ENCODE results near the gene H2AZ1. TPM values are rescaled to one million over a fixed set of nuclear protein-coding genes. Genes with fewer than 3 reads are reported as not detected.
"Not testable (repeated sequence)": the region's sequence is repeated elsewhere in the genome, so short reads cannot be mapped to it uniquely, and the experiment has no call there.

The H2AZ1 gene
- total RNA-seq (ENCODE audit: insufficient read depth, low replicate concordance): 82.8 TPM

GRCh38 chr4:99949999-99950912, at the start of gene H2AZ1:
Gene H2AZ1 (minus strand): TSS chr4:99950275. CDS start chr4:99950170, 105 bp downstream.
- peak; percentile 100 for DNase-seq (ENCODE audit: low spot score)

- peak; percentile 36 for DNase-seq (ENCODE audit: low spot score)
These were observed 48.2 kb upstream of the H2AZ1 start for GRCh38 chr4:99998062-99998867.

- peak; percentile 14 for DNase-seq (ENCODE audit: low spot score)
These were observed 41.7 kb upstream of the H2AZ1 start for GRCh38 chr4:99991741-99992140.

GRCh38 chr4:99987681-99988080, 37.6 kb upstream of the H2AZ1 start:
- DNase-seq (ENCODE audit: low spot score): no peak

- DNase-seq (ENCODE audit: low spot score): no peak
These were observed 36.7 kb upstream of the H2AZ1 start for GRCh38 chr4:99986792-99987191.

- no peak for DNase-seq (ENCODE audit: low spot score)
These were observed 33.3 kb upstream of the H2AZ1 start for GRCh38 chr4:99983289-99983943.

- DNase-seq (ENCODE audit: low spot score): no peak
These were observed 29.8 kb upstream of the H2AZ1 start for GRCh38 chr4:99979872-99980271.

GRCh38 chr4:99971453-99972111, 21.5 kb upstream of the H2AZ1 start:
- DNase-seq (ENCODE audit: low spot score): no peak

GRCh38 chr4:99968330-99968729, 18.3 kb upstream of the H2AZ1 start:
- peak; percentile 10 for DNase-seq (ENCODE audit: low spot score)

- no peak for DNase-seq (ENCODE audit: low spot score)
These were observed 16.6 kb upstream of the H2AZ1 start for GRCh38 chr4:99966692-99967091.

GRCh38 chr4:99965674-99966350, 15.7 kb upstream of the H2AZ1 start:
- DNase-seq (ENCODE audit: low spot score): no peak

GRCh38 chr4:99965173-99965572, 15.1 kb upstream of the H2AZ1 start:
- no peak for DNase-seq (ENCODE audit: low spot score)

GRCh38 chr4:99961711-99962110, 11.6 kb upstream of the H2AZ1 start:
- no peak for DNase-seq (ENCODE audit: low spot score)

GRCh38 chr4:99960648-99961047, 10.6 kb upstream of the H2AZ1 start:
- DNase-seq (ENCODE audit: low spot score): no peak

- not testable (repeated sequence) for DNase-seq (ENCODE audit: low spot score)
These were observed 8.1 kb upstream of the H2AZ1 start for GRCh38 chr4:99958207-99958606.

GRCh38 chr4:99950913-99951254, 809 bp upstream of the H2AZ1 start:
- no peak for DNase-seq (ENCODE audit: low spot score)

- DNase-seq (ENCODE audit: low spot score): peak; percentile 96
These were observed 759 bp downstream of the H2AZ1 start for GRCh38 chr4:99949034-99949998.

- no peak for DNase-seq (ENCODE audit: low spot score)
These were observed 2.5 kb downstream of the H2AZ1 start for GRCh38 chr4:99947608-99948007.

GRCh38 chr4:99947190-99947578, 2.9 kb downstream of the H2AZ1 start:
- DNase-seq (ENCODE audit: low spot score): peak; percentile 2

Measured in umbilical cord (tissue), 2 donors.